GM18909 (cell line): ENCODE data around the gene TEAD2.

Experiments
- ATAC-seq: cut with Tn5 transposase; IDR thresholded peaks from one replicate; pipeline ENCODE4 v1.9.1; 2021; ENCODE audit warnings: mild to moderate bottlenecking; ENCODE audit not compliant: unreplicated experiment, poor library complexity

Gene TEAD2

DNA sequence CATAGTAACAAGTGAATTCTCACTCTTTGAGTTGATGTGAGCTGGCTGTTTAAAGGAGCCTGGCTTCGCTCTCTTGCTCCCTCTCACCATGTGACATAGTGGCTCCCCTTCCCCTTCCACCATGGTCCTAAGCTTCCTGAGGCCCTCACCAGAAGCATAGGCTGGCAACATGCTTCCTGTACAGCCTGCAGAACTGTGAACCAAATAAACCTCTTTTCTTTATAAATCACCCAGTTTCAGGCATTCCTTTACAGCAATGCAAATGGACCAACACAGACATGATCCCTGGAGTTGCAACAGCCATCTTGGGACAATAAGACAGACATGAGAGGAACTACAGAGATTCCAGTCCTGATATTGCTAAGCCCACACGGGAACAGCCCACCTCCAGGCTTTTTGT is 12.6 kb downstream of the TEAD2 start:
- ATAC-seq: no peak

- no peak for ATAC-seq
These were observed 13.7 kb downstream of the TEAD2 start for GRCh38 chr19:49348305-49349189.

GRCh38 chr19:49347835-49348234 is 14.4 kb downstream of the TEAD2 start:
- no peak for ATAC-seq

GRCh38 chr19:49347191-49347590 is 15.0 kb downstream of the TEAD2 start:
- no peak for ATAC-seq

- no peak for ATAC-seq
These were observed 17.5 kb downstream of the TEAD2 start for GRCh38 chr19:49344505-49345423.

DNA sequence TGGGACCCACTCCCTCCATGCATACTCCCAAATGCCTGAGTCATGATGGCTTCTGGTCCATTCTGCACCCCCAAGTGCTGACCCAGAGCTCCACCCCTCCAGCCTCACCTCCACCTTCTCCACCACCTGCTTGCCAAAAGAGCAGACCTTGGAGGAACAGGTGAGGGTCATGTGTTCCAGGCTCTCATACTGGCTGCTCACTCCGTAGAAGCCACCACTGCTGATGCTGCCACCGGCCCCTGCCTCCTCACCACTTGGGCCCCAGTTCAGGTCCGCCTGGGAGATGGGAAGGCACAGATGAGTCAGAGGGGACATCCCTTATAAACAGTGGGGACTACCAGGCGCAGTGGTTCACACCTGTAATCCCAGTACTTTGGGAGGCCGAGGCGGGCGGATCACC is 19.1 kb downstream of the TEAD2 start:
- no peak for ATAC-seq

DNA sequence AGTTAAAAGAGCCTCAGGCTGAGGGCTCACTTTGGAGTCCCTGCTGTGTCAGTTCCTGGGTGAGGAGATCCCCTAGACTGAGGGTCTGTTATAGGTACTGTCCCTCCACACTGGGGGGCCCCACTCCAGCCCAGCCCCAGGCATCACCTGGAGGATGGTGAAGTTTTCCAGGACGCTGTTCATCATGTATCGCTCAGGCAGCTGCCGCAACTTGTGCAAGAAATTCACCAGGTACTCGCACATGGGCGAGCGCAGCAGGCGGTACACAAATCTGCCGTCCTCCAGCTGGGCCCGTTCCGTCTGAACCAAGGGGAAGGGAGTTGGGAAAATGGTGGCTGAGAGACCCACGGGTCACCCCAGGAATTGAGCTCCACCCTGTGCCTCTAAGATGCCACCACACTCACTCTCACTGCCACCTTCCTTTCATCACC is 19.9 kb downstream of the TEAD2 start:
- no peak for ATAC-seq

GRCh38 chr19:49340865-49341718 is 21.1 kb downstream of the TEAD2 start:
- ATAC-seq: peak; percentile 7

DNA sequence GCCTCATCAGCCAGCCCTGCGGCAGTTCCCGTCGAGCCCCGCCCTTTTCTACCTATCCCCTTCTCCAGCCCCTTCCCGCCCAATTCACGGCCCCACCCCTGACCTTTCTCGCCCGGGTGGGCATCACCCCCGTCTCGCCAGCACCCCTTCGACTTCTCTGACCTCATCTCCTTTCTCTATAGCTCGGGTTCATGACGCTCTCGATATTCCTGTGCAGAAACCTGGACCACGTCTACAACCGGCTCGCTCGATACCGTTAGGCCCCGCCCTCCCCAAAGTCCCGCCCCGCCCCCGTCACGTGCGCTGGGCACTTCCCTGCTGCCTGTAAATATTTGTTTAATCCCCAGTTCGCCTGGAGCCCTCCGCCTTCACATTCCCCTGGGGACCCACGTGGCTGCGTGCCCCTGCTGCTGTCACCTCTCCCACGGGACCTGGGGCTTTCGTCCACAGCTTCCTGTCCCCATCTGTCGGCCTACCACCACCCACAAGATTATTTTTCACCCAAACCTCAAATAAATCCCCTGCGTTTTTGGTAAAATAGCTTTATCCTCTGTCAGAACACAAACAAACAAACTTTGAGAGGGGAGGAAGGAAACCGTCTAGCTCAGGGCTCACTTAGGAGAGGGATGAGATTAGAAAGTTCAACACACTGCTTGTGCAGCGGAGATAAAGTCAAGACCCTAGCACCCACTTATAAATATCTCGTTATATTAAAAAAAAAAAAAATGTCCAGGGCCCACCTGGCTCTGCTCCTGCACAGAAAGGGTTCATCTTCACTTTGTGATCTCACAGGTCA is 21.9 kb downstream of the TEAD2 start:
- ATAC-seq: peak; percentile 60

DNA sequence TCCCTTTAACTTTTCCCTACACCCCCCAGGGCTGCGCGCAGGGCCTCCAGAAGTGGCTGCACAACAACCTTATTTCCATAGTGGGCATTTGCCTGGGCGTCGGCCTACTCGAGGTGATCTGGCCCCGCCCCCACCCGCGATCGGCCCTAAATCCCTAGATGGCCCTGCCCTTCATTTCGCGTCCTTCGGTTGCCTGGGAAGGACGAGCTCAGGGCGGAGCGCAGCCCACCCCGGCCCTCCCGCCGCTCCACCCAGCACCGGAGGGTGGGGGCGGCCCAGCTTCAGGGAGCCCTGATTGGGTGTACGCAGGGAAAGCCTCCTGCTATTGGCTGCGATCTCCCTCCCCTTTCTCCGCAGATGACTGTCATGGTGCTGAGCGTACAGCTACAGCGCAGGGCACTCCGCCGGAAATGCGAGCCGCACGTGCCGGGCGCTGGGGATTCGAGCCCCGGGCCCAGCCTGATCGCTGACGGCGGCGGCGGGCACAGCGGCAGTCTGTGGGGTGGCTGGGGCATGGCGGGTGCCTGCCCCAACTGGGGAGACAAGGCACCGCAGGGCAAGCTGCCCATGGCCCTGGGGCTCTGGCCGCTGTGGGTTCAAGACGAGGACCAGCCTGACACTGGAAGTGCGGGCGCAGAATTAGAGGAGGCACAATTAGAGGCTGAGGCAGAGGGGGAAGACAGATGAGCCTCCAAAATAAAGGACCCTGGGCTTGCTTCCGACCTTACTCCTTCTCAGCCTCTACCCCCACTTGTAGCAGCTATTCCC is 22.7 kb downstream of the TEAD2 start:
- no peak for ATAC-seq

DNA sequence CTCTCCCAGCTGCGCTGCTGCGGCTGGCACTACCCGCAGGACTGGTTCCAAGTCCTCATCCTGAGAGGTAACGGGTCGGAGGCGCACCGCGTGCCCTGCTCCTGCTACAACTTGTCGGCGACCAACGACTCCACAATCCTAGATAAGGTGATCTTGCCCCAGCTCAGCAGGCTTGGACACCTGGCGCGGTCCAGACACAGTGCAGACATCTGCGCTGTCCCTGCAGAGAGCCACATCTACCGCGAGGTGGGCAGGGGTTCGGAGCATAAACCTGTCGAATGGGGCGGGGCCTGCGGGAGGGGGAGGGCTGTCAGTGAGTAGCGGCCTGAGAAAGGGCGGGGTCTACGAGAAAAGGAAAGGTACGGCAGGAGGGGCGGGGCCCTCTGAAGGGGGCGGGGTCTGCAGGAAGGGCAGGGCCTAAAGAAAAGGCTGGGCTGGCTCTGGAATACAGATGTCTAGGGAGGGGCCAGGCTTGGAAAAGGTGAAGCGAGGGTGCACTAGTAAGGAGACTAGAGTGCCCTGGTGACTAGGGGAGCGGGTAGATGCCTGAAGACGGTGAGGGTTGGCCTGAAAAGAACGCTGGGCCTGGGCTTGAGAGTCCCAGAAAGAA is 23.4 kb downstream of the TEAD2 start:
- no peak for ATAC-seq

- no peak for ATAC-seq
These were observed 24.1 kb downstream of the TEAD2 start for GRCh38 chr19:49338023-49338677.

GRCh38 chr19:49337267-49338022 is 24.8 kb downstream of the TEAD2 start:
- ATAC-seq: no peak

- no peak for ATAC-seq
These were observed 25.5 kb downstream of the TEAD2 start for GRCh38 chr19:49336482-49337266.

- ATAC-seq: no peak
These were observed 26.3 kb downstream of the TEAD2 start for GRCh38 chr19:49335784-49336481.
